Occipital lobe (tissue), 2 donors: Measurements from ENCODE around the gene TMEM170A. TPM values are rescaled to one million over a fixed set of nuclear protein-coding genes. Genes with fewer than 3 reads are reported as not detected.
"Not testable (repeated sequence)": the region's sequence is repeated elsewhere in the genome, so short reads cannot be mapped to it uniquely, and the experiment has no call there.

Source experiments
- DNase-seq: peaks from one replicate; lab custom pipeline; 2025; lab: John Stamatoyannopoulos, UW
- total RNA-seq: library from RNA; depleted of rRNA; stranded (reverse); fragments of >200 nt; gene quantifications from one replicate; pipeline ENCODE4 v1.2.3, GENCODE V29; 2014

The TMEM170A gene, protein sequence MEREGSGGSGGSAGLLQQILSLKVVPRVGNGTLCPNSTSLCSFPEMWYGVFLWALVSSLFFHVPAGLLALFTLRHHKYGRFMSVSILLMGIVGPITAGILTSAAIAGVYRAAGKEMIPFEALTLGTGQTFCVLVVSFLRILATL
- total RNA-seq = 30.7 TPM

DNA sequence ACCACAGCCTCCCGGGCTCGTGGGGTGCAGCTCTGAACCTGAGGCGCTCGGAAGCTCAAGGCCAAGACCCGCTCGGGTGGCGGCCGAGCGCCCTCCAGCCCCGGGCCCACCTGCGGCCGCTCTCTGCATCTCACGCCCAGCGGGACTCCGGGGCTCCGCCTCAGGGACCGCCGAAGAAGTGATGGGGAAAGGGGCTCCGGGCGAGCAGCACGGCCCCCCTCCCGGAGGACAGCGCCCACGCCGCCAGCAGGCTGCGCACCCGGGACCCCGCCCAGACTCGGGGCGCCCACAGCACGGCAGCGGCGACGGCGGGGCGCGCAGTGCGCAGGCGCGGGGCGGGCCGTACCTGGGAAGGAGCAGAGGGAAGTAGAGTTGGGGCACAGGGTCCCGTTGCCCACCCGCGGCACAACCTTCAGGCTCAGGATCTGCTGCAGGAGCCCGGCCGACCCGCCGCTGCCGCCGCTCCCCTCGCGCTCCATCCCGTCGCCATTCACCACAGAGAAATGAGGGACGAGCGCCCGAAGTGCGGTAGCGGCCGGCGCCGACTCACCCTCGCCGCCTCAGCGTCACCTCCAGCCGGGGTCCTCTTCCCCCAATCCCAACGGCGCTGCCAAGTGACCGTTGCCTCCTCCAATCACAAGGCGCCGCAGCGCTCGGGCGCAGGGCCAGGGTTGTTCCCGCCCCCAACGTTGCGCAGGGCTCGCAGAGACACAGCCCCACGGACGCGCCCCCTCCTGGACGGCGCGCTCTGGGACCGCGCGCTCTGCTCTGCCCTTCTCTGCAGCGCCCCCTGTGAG is at the start of gene TMEM170A:
TMEM170A (minus strand) TSS at position 568 of the 797 bp plus-strand sequence; CDS start at position 479, 89 bp downstream.
- peak; percentile 97 for DNase-seq

DNA sequence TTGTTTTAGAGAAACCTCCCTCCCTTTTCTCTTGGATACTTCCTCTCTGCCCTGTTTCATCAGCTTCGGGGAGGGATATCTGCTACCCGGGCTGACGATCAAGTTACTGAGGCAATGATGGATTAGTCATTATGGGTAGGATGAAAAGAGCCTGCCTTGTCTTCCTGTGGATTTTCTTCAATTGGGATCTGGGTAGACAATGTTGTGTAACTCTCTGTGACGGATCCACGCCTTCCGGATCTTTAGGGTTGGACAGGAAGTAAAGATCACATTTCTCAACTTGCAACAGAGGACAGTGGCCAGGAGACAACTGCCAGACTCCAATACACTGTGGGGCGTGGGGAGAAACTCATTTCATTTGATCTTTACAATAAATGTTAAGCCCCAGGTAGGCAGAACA is 42.1 kb upstream of the TMEM170A start:
- DNase-seq = no peak

DNA sequence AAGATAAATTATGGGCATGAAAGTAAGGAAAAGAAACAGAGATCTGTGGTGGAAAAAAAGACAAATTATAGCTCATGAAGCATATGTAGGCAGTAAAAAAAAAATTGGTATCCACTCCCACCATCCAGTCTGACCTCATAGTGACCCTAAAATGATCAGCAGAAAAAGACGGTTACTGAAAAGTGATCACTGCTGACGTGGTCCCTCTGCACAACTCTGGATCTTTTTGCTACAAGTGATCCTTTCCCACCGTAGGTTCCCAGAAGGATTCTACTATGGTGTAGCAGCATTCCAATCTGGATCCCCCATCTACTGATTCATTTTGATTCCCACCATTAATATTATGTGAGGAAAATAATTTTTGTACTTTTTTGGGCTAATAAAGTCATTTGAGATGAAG is 41.6 kb upstream of the TMEM170A start:
- DNase-seq = no peak

DNA sequence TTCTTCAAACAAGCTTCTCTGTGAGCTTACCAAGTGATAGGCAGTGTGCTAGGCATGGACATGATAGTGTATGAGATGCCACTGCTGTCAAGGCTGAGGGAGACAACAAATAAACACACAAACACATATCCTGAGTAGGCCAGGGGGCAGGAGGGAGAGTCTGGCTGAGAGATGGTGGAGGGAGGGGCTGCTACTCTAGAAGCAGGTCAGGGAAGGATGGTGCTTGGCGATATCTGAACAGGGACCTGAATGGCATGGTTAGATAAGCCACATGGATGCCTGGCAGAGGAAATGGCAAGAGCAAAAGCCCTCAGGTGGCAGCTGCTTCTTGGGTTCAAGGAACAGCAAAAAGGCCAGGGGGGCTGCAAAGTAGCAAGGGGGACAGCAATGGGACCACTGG is 39.3 kb upstream of the TMEM170A start:
- DNase-seq = no peak

DNA sequence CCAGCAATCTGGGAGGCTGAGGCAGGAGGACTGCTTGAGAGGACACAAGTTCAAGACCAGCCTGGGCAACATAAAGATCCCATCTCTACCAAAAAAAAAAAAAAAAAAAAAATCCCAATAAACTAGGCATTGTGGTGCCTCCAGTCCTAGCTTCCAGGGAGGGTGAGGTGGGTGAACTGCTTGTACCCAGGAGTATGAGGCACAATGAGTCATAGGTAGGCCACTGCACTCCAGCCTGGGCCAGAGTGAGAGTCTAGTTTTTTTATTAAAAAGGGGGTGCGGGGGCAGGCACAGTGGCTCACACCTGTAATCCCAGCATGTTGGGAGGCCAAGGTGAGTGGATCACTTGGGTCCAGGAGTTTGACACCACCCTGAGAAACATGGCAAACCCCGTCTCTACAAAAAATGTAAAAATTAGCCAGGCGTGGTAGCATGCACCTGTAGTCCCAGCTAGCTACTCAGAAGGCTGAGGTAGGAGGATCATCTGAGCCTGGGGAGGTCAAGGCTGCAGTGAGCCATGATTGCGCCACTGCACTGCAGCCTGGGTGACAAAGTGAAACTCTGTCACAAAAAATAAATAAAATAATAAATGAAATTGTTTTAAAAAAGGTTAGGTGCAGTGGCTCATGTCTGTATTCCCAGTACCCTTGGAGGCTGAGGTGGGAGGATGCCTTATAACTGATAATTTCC is 38.6 kb upstream of the TMEM170A start:
- DNase-seq = no peak

DNA sequence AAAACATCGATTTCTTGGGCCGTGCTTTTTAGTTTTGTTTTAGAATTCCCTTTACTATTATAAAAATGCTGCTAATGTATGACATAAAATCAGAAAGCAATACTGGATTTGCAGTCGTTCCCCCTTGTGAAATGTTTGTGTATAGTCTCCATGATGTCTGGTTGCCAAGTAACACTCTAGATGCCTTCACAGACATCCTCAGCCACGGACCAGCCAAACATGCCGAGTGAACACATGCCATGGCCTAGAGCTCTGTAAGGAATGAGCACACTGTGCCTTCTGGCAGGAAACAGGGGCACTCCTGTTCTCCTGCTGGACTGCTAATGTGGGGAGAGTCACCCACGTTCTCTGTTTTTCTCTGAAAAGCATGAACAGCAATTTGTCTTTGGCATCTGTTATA is 37.3 kb upstream of the TMEM170A start:
- DNase-seq = not testable (repeated sequence)

DNA sequence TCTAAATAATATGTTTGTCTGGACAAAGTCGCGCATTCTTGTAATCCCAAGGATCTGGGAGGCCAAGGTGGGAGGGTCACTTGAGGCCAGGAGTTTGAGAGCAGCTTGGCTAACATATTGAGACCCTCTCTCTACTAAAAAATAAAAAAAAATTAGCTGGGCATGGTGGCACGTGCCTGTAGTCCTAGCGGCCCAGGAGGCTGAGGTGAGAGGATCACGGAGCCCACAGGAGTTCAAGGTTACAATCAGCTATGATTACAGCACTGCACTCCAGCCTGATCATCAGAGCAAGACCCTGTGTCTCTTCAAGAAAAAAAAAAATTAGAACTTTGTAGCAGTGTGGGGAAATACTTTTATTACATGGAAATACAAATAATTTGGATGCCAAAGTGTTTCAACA is 36.9 kb upstream of the TMEM170A start:
- DNase-seq = no peak

DNA sequence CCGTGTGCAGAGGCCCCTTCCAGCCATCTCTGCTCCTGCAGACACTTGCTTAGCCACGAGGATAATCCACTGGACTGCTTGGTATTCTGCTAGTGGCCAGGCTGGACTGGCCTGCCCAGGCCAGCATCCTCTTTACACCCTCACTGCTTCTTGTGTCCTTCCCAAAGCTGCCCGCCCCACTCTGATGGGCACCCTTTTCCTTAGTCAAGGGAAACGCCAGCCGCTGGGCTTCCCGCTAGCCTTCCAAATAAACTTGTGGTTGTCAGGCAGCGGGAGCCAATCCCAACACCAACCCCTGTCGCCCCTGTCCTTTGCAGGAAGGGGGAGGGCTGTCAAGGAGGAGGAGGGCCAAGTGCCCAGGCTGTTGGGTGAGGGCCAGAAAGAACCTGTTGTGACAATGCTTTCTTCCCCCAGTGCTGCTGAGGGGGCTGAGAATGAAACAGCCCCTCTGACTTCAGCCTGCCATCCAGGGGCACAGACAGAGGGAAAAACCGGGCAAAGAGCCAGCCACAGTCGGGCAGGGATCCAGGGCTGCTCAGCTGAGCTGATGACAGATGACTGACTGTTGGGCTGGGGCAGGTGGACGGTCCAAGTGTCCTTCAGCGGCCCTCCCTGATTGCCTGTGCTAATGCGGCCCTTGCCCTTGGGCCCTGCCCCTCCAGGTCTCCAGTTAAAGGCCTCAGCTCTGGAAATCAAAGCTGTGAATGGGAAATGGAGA is 34.3 kb upstream of the TMEM170A start:
- DNase-seq = peak; percentile 17

DNA sequence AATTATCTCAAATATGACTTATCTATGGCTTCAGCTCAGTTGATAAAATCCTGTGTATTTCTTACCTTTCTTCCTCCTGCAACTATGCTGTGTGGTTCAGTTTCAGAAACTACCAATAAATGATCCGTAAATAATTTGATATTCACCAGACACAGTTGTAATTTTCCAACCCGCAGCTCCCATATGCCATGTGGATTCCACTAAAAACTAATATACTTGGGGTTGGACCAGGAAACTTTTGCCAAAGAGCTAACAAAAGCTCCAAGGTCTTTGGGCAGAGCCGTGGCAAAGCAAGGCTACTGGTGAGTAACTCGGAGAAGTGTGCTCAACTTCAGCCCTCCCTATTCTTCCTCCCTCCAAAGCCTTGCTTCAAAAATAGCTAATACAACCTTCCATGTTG is 33.1 kb upstream of the TMEM170A start:
- DNase-seq = no peak

DNA sequence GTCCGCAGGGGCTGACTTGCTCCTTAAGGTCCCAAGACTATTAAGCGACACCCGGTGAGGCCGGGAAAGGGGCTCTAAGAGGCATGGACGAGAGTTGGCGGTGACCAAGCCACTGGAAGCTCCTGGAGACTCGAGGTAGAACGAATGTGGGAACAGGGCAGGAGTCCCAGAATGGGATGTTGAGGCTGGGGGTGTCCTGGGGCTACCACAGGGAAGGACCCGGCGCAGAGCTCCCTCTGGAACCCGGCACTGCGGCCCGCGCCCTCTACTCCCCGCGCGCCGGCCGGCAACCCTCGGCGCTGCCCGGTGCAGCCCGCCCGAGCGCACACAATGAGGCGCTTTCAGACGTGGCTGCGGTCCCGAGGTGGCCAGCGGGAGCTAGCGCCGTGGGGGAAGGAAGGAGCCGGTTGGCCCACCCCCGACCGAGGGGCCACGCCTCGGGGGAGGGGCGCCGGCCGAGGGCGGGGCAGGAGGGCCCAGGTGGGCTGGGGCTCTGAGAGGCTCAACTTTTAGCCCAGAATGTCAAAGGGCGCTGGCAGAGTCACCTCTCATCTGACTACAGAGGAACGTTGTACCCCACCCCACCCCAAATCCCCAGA is 30.7 kb upstream of the TMEM170A start, which contains the start of gene CHST6:
CHST6 (minus strand) TSS at position 366 of the 599 bp plus-strand sequence. CDS start 15,613 bp downstream, outside the sequence.
- DNase-seq = peak; percentile 29

DNA sequence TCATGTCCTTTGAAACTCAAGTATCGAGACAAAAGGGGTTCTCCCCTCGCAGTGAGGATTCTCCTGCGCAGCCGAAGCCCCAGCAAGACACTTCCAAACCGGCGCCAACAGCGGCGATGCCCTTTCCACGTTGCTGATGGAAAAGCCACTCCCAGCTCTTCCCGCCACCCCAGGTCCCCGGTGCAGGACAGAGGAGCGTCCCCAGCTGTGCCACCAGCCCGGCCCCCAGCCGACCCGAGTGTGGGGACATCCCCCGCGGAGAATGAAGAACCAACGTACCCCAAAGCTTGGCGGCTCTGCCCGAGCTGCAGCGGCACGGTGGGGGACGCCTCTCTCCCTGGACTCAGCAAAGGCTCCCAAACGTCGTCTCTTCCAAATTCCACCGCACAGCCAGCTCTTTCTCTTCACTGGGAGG is 30.2 kb upstream of the TMEM170A start:
- DNase-seq = no peak

DNA sequence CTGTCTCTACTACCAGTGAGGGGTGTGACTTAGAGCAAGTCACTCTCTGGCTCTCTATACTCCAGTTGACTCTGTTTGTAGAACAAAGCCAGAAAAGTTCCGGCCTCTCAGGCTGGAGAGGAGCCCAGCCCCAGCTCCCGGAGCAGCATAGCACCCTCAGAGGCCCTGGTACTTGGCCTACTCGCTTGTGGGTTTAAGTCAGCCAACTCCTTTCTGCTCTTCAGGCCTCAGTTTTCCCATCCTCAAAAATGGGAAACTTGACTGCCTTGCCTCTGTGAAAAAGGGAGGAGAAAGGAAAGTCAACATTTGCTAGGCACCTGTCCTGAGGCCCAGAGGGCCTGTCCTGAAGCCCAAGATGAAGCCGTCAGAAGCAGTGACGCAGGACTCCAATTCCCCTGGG is 29.7 kb upstream of the TMEM170A start:
- no peak for DNase-seq

DNA sequence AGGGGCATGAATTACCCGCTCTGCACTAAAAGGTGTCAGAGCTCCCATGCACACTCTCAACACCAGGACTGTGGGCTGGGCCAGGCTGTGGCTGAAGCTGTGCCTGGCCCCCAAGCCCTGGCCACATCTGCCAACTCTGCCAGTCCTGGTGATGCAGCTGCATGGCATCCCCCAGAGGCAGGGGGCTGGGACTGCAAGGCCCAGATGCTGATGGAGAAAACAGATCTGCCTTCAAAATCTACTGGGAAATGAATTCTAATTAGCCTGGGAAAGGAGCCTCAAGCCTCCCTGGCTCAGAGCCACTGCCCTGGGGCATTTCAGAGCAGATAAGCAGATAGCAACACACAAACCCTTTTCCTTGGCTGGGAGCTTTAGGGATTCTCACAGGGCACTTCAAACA is 27.4 kb upstream of the TMEM170A start:
- peak; percentile 57 for DNase-seq

DNA sequence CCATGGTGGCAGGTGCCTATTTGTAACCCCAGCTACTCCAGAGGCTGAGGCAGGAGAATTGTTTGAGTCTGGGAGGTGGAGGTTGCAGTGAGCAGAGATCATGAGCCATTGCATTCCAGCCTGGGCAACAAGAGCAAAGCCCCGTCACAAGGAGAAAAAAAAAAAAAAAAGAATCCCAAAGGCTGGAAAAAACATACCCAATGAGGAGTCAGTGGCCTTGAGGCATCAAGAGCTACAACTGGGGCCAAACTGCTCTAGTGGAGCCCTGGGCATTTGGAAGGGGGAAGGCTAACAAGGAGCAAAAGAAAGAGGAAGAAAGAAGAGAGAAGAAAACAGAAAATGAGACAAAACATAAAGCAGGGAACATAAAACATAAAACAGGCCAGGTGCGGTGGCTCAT is 23.8 kb upstream of the TMEM170A start:
- DNase-seq = no peak

DNA sequence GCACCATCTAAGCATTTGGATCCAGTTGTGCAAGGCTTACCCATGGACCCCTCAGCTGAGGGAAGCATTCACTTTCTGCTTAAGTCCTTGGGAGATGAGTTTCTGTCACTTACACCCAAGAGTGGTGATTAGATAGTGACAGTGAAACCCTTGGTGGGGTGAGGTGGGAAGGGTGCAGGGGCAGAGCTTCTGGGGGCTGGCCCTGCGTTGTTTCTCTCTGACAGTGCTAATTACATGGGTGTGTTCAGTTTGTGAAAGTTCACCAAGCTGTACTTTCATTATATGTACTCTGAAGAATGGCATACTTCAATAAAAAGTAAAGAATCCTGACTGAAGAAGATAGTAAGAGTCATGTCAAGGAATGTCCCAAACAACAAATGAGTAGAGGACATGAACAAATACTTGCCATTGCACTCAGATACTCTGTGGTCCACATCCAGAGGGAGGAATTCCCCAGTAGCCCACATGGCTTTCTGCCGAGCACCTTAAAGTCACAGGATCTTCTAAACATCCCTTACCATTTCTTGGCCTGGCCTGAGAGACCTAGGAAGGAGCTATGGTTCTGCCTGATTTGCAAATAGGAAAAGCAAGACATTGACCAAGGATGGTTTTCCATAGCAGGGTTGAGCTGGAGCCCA is 22.3 kb upstream of the TMEM170A start:
- DNase-seq = no peak

DNA sequence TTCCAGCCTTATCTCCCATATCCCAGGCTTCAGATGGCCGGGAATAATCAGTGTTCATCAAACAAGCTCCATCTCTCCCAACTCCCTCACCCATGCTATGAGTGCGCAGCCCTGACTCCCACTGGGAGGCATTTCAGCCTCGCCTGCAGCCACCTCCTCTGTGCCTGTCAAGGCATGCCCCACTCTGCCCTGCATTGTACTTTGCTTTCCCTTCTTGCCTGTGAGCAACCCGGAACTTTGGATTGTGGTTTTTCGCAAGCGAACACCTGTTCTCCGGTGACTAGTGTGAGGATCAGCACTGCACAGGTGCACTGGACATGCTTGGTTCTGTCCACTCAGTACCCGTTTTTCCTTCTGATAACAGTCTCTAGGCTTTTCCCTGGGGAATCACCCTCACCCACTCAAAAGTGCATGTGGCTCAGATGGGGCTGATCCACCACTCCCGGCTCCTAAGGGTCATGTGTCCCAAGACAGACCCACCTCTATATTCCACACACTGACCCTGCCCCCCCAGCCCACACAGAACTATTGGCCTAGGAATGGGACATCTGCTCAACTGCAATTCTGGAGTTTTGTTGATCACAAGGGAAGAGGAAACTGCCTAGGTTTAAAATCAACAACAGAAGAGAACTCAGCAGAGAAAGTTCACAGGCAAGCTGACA is 21.7 kb upstream of the TMEM170A start:
- DNase-seq = no peak

DNA sequence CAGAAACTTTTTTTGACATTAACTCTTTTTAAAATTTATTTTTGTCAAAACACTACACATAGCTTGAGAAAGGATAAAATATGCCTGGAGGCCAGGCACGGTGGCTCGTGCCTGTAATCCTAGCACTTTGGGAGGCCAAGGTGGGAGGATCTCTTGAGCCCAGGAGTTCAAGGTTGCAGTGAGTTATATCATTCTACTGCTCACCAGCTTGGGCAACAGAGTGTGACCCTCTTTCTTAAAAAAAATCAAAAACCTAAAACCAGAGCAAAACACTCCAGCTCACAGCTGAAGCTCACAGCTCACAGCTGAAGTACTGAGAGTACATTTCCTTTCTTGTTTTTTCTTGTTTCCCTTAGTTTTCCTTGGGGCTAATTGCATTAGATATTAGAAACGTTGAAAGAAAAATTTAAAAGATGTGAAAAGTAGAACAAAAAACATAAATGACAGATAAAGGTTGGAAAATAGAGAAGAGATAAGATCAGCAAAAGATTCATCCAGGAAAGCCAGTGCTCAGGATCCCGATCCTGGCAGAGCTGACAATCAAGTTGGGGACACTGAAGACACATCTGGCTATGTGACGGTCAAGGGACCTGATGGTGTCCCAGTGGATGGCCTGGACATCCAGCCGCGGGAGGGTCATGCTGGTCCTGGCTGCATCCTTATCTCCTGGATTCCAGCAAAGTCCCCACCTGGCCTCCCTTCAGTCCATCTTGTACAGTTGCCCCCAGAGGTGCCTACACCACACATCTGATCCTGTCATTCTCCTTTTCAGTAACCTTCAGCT is 20.9 kb upstream of the TMEM170A start:
- no peak for DNase-seq

DNA sequence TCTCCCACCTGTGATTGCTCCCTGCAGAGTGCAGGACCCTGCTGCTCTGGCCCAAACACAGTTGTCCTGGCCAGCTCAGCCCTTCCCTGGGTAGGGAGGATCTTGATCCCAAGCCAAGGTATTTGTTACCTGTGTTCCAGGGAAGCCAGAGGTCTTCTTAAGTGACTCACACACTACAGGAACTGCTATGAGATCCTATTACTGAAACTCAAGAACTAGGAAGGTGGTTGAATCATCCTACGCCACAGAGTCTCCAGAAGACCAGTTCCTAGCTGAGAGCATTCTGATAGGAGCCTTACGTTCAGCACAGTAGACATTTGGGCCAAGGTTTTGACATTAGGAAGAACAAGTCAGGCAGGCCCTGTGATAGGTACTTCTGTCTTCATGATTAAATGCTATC is 18.7 kb upstream of the TMEM170A start:
- DNase-seq = no peak

DNA sequence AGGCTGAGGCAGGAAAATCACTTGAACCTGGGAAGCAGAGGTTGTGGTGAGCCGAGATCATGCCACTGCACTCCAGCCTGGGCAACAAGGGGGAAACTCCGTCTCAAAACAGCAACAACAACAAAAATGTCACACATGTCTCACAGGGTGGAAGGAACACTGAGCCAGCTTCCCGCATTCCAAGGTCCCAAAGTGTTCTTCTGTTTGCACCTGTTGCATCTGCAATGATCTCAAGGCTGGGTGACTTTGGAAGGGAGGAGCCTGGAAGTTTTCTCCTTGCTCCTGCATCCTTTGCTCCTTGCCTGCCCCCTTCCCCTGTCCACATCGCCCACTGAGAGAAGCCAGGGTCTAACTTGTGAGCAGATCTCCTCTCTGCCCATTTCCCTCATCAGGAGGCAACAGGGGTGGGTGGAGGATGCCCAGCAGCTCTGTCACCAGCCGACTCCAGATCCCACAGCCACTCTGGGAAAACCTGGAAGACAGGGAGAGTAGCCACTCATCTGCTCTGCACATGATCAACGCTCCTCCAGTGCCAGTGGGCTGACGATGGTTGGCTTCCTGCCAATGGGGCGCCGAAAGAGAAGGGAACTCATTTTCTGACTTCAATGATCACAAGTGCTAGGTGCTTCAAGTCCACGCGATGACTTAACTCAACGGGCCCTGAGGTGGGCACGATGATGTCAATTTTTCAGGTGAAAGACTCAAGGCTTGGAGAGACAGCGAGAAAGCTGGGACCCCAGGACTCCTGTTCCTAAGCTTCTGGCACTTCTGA is 18.1 kb upstream of the TMEM170A start:
- DNase-seq = no peak
